AG09309 (cell line): ENCODE results near the gene CIT.

ENCODE experiments used
- DNase-seq: peaks from one replicate; pipeline ENCODE4 v3.0.0-alpha.2; 2010; ENCODE audit warnings: low read depth
- H3K4me3 ChIP-seq: 2 replicates; pipeline ENCODE4 v1.5.1; 2011; ENCODE audit warnings: mild to moderate bottlenecking, low read depth, low read length, moderate library complexity; ENCODE audit not compliant: control insufficient read depth
- CTCF ChIP-seq: IDR thresholded peaks from 2 replicates; pipeline ENCODE4 v1.5.1; 2011; ENCODE audit warnings: mild to moderate bottlenecking, low read depth, low read length, inconsistent platforms; ENCODE audit not compliant: insufficient read depth, control insufficient read depth; ENCODE audit errors: missing control alignments

The CIT gene

GRCh38 chr12:119876761-119877638, at the start of gene CIT:
TSS of gene CIT (minus strand) at chr12:119877320. CDS start at chr12:119876168, 1,152 bp downstream.
- peak within 1 kb of the TSS; percentile 100 for H3K4me3 ChIP-seq
- TF ChIP-seq CTCF = no peak
- peak; percentile 76 for DNase-seq

GRCh38 chr12:119925269-119925668, 48.1 kb upstream of the CIT start:
- no peak for DNase-seq
- H3K4me3 ChIP-seq = no peak overlapping the region
- no peak for TF ChIP-seq CTCF

GRCh38 chr12:119920064-119920463, 42.9 kb upstream of the CIT start:
- no peak for DNase-seq
- H3K4me3 ChIP-seq = no peak overlapping the region
- TF ChIP-seq CTCF = no peak

GRCh38 chr12:119915894-119916510, 38.9 kb upstream of the CIT start:
- no peak overlapping the region for H3K4me3 ChIP-seq
- DNase-seq = no peak
- TF ChIP-seq CTCF = no peak

GRCh38 chr12:119914666-119915065, 37.5 kb upstream of the CIT start:
- DNase-seq = no peak
- no peak for TF ChIP-seq CTCF

GRCh38 chr12:119913536-119914330, 36.6 kb upstream of the CIT start:
- no peak overlapping the region for H3K4me3 ChIP-seq
- no peak for DNase-seq
- no peak for TF ChIP-seq CTCF

More at GRCh38 chr12:119914666-119915065, 37.5 kb upstream of the CIT start:
- no peak overlapping the region for H3K4me3 ChIP-seq
